ENCODE measurements around the gene BICD1. TPM values are rescaled to one million over a fixed set of nuclear protein-coding genes. Genes with fewer than 3 reads are reported as not detected.

Gene BICD1
- polyA plus RNA-seq, 1 experiment, result 20.1 TPM

GRCh38 chr12:32293808-32294419 is 187.3 kb downstream of the BICD1 start:
- CTCF ChIA-PET, result interaction anchor here (0.6 to 2.6 kb wide), 5 partner anchors 14 to 288 kb away, joined by 3 to 13 read pairs (median 9); no protein-coding TSS in a partner anchor
- no peak for TF ChIP-seq CTCF (IDR thresholded peaks at IDR 0.05; ENCODE audit: low read depth, low read length)
- POLR2A ChIA-PET, result no interaction called here

GRCh38 chr12:32296567-32296966 is 189.9 kb downstream of the BICD1 start:
- CTCF ChIA-PET, result interaction anchor here (0.9 kb wide), 1 partner anchor 24 kb away, joined by 3 read pairs; no protein-coding TSS in a partner anchor
- no peak for DNase-seq (ENCODE audit: low read depth, low spot score)

More at GRCh38 chr12:32293808-32294419, 187.3 kb downstream of the BICD1 start:
- Histone ChIP-seq H3K27ac (ENCODE audit: low read depth, low read length) (no peak overlapping the region), H3K9me3 (ENCODE audit: control insufficient read depth, insufficient read depth, low read length) (no peaks in the 10 kb centered on the region), H3K27me3 (ENCODE audit: control insufficient read depth, insufficient read depth, low read length) (no peaks in the 10 kb centered on the region), H3K4me3 (ENCODE audit: low read depth, low read length) (no peak overlapping the region)
- DNase-seq (ENCODE audit: low read depth, low spot score), result no peak

GRCh38 chr12:32298917-32299316 is 192.3 kb downstream of the BICD1 start:
- no peak for DNase-seq (ENCODE audit: low read depth, low spot score)
- Histone ChIP-seq H3K27me3 (ENCODE audit: control insufficient read depth, insufficient read depth, low read length) (no peaks in the 10 kb centered on the region), H3K4me3 (ENCODE audit: low read depth, low read length) (no peak overlapping the region), H3K9me3 (ENCODE audit: control insufficient read depth, insufficient read depth, low read length) (no peaks in the 10 kb centered on the region; the same call in 1 of the 2 replicates), H3K27ac (ENCODE audit: low read depth, low read length) (no peak overlapping the region)
- ChIA-PET CTCF (interaction anchor here (0.6 kb wide), 1 partner anchor 9 kb away, joined by 3 read pairs; no protein-coding TSS in a partner anchor), POLR2A (no interaction called here)
- no peak for TF ChIP-seq CTCF (IDR thresholded peaks at IDR 0.05; ENCODE audit: low read depth, low read length)

More at GRCh38 chr12:32296567-32296966, 189.9 kb downstream of the BICD1 start:
- POLR2A ChIA-PET, result no interaction called here
- Histone ChIP-seq H3K27ac (ENCODE audit: low read depth, low read length) (no peak overlapping the region), H3K4me3 (ENCODE audit: low read depth, low read length) (no peak overlapping the region), H3K27me3 (ENCODE audit: control insufficient read depth, insufficient read depth, low read length) (no peaks in the 10 kb centered on the region), H3K9me3 (ENCODE audit: control insufficient read depth, insufficient read depth, low read length) (no peaks in the 10 kb centered on the region; the same call in 1 of the 2 replicates)
- TF ChIP-seq CTCF (IDR thresholded peaks at IDR 0.05; ENCODE audit: low read depth, low read length), result no peak

- no peak overlapping the region for H3K27ac ChIP-seq (ENCODE audit: low read depth, low read length)
- no peaks in the 10 kb centered on the region; the same call in 1 of the 2 replicates for H3K9me3 ChIP-seq (ENCODE audit: control insufficient read depth, insufficient read depth, low read length)
- DNase-seq (ENCODE audit: low read depth, low spot score), result no peak
- CTCF ChIA-PET, result interaction anchor here (0.6 to 1.1 kb wide), 3 partner anchors 11 to 567 kb away, joined by 3 to 7 read pairs (median 3); no protein-coding TSS in a partner anchor
- H3K27me3 ChIP-seq (ENCODE audit: control insufficient read depth, insufficient read depth, low read length), result no peaks in the 10 kb centered on the region
- H3K4me3 ChIP-seq (ENCODE audit: low read depth, low read length), result no peak overlapping the region
- POLR2A ChIA-PET, result interaction anchor here (1.5 kb wide), 1 partner anchor 186 kb away, joined by 3 read pairs; no protein-coding TSS in a partner anchor
- TF ChIP-seq CTCF (IDR thresholded peaks at IDR 0.05; ENCODE audit: low read depth, low read length), result no peak
Observed at GRCh38 chr12:32301216-32301615, 194.6 kb downstream of the BICD1 start.
